ENCODE measurements around the gene SLC8A1. TPM values are rescaled to one million over a fixed set of nuclear protein-coding genes. Genes with fewer than 3 reads are reported as not detected.

The SLC8A1 gene
- total and polyA plus RNA-seq, 2 donors (not counting 1 experiment from before 2014, with no cell fraction given) = 0.07 to 0.20 TPM

DNA sequence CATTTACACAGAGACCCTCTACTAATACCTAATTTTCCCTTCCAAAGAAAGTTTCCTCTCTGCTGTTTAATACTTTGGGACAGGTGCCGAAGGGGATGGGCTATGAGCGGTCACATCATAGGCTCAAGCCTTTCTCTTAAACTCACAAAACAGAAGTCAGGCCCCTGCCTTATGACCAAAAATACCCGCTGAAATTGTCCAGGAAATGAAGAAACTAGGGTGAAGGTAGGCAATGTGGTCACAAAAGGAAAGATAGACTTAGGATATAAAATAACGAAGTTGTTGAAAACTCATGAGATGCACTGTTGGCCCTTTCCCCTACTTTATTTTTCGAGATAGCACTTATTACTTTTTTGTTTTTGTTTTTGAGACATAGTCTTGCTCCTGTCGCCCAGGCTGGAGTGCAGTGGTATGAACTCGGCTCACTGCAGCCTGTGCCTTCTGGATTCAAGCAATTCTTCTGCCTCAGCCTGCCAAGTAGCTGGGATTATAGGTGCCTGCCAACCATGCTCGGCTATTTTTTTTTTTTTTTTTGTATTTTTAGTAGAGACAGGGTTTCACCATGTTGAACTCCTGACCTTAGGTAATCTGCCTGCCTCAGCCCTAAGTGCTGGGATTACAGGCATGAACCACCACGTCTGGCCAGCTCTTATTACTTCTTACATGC lies 16.3 kb downstream of the SLC8A1 start:
- Histone ChIP-seq H4K20me1 (ENCODE audit: control insufficient read depth, insufficient read depth, low read length, poor library complexity, severe bottlenecking) (no peaks in the 10 kb centered on the region), H3K9me3 (ENCODE audit: control extremely low read depth in 1 of 3, control insufficient read depth in 2 of 3, insufficient read depth in 1 of 3, low read length in 2 of 3) (no peaks in the 10 kb centered on the region), H3K9ac (ENCODE audit: low read length) (no peak overlapping the region), H3K36me3 (replicated peaks in 1 of 2; ENCODE audit: control extremely low read depth in 1 of 2, control insufficient read depth in 1 of 2, extremely low read depth in 1 of 2, insufficient read depth in 2 of 2, low read length in 1 of 2) (no peaks in the 10 kb centered on the region), H3K4me1 (ENCODE audit: control insufficient read depth in 2 of 2, insufficient read depth in 2 of 2, low read length in 2 of 2) (no peaks in the 10 kb centered on the region), H3K79me2 (ENCODE audit: control insufficient read depth, insufficient read depth, low read length) (no peaks in the 10 kb centered on the region), H3K4me3 (ENCODE audit: control extremely low read depth in 1 of 5, extremely low read depth in 1 of 5, insufficient read depth in 1 of 5, low read depth in 2 of 5, low read length in 4 of 5) (no peak overlapping the region), H2AFZ (ENCODE audit: insufficient read depth, low read depth, low read length, poor library complexity, severe bottlenecking) (no peak overlapping the region), H3K4me2 (replicated peaks; ENCODE audit: low read depth, low read length, poor library complexity, severe bottlenecking) (no peak overlapping the region), H3K27me3 (replicated peaks in 1 of 4; ENCODE audit: control extremely low read depth in 1 of 4, control insufficient read depth in 3 of 4, insufficient read depth in 4 of 4, low read length in 3 of 4) (no peaks in the 10 kb centered on the region), H3K27ac (ENCODE audit: low read length in 2 of 2) (no peak overlapping the region)
- DNase-seq = no peak
- CTCF ChIA-PET = no interaction called here
- H3K27ac Mint-ChIP-seq = no peak overlapping the region
- no peak overlapping the region for H3K4me3 Mint-ChIP-seq
- intact Hi-C loops (cut with micrococcal nuclease) = no loop called here
- no peaks in the 10 kb centered on the region for H3K9me3 Mint-ChIP-seq (ENCODE audit: insufficient read depth)
- POLR2A ChIA-PET = no interaction called here
- 81% methylated on average over 4 of the region's 9 CpGs for WGBS (ENCODE audit: insufficient coverage)
- no peak for TF ChIP-seq EZH2 (IDR thresholded peaks at IDR 0.05; ENCODE audit: borderline replicate concordance, insufficient read depth, low read depth, low read length, poor library complexity, severe bottlenecking)
- TF ChIP-seq, protein P1, sequence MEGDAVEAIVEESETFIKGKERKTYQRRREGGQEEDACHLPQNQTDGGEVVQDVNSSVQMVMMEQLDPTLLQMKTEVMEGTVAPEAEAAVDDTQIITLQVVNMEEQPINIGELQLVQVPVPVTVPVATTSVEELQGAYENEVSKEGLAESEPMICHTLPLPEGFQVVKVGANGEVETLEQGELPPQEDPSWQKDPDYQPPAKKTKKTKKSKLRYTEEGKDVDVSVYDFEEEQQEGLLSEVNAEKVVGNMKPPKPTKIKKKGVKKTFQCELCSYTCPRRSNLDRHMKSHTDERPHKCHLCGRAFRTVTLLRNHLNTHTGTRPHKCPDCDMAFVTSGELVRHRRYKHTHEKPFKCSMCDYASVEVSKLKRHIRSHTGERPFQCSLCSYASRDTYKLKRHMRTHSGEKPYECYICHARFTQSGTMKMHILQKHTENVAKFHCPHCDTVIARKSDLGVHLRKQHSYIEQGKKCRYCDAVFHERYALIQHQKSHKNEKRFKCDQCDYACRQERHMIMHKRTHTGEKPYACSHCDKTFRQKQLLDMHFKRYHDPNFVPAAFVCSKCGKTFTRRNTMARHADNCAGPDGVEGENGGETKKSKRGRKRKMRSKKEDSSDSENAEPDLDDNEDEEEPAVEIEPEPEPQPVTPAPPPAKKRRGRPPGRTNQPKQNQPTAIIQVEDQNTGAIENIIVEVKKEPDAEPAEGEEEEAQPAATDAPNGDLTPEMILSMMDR (IDR thresholded peaks at IDR 0.05) = no peak
- no peaks in the 10 kb centered on the region for H3K27me3 Mint-ChIP-seq
- ATAC-seq (ENCODE audit: low read depth) = no peak
- H3K4me1 Mint-ChIP-seq = peaks cover 3% of the 10 kb centered on the region

DNA sequence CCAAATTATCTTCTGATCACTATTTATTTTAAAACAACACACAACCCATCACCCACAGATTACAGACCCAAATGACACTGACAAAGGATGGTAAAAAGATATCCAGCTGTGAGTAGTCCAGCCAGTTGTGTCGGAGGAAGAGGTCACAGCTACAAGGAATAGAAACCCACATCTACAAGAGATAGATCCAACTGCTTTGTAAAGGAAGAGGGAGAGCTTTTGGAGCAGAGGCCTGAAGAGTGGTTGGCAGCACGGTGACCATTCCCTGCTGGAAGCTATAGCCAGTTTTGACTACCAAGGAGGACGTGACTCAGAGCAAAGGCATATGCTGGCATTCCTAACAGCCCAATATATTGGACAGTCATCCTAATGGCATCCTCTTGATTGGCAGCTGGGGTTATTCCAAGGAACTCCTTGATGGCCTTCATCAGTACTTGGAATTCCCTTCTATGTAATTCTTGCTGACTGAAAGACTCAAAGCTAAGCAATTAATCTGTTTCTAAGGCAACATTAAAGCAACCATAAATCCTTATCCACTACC lies 17.1 kb downstream of the SLC8A1 start:
- DNase-seq = no peak

More for the DNA sequence above, 17.1 kb downstream of the SLC8A1 start:
- Histone ChIP-seq H4K20me1 (ENCODE audit: control insufficient read depth, insufficient read depth, low read length, poor library complexity, severe bottlenecking) (no peaks in the 10 kb centered on the region), H3K27ac (ENCODE audit: low read length in 2 of 2) (no peak overlapping the region), H3K79me2 (ENCODE audit: control insufficient read depth, insufficient read depth, low read length) (no peaks in the 10 kb centered on the region), H3K9me3 (ENCODE audit: control extremely low read depth in 1 of 3, control insufficient read depth in 2 of 3, insufficient read depth in 1 of 3, low read length in 2 of 3) (no peaks in the 10 kb centered on the region), H2AFZ (ENCODE audit: insufficient read depth, low read depth, low read length, poor library complexity, severe bottlenecking) (no peak overlapping the region), H3K9ac (ENCODE audit: low read length) (no peak overlapping the region), H3K4me3 (ENCODE audit: control extremely low read depth in 1 of 5, extremely low read depth in 1 of 5, insufficient read depth in 1 of 5, low read depth in 2 of 5, low read length in 4 of 5) (no peak overlapping the region), H3K36me3 (replicated peaks in 1 of 2; ENCODE audit: control extremely low read depth in 1 of 2, control insufficient read depth in 1 of 2, extremely low read depth in 1 of 2, insufficient read depth in 2 of 2, low read length in 1 of 2) (no peaks in the 10 kb centered on the region), H3K27me3 (replicated peaks in 1 of 4; ENCODE audit: control extremely low read depth in 1 of 4, control insufficient read depth in 3 of 4, insufficient read depth in 4 of 4, low read length in 3 of 4) (no peaks in the 10 kb centered on the region), H3K4me2 (replicated peaks; ENCODE audit: low read depth, low read length, poor library complexity, severe bottlenecking) (no peak overlapping the region), H3K4me1 (ENCODE audit: control insufficient read depth in 2 of 2, insufficient read depth in 2 of 2, low read length in 2 of 2) (no peaks in the 10 kb centered on the region)
- ChIA-PET CTCF (no interaction called here), POLR2A (no interaction called here)
- no peak overlapping the region for H3K27ac Mint-ChIP-seq
- intact Hi-C loops (cut with micrococcal nuclease) = no loop called here
- H3K27me3 Mint-ChIP-seq = no peaks in the 10 kb centered on the region
- H3K4me3 Mint-ChIP-seq = no peak overlapping the region
- no peaks in the 10 kb centered on the region for H3K4me1 Mint-ChIP-seq
- TF ChIP-seq, protein P1 (IDR thresholded peaks at IDR 0.05) = no peak
- TF ChIP-seq EZH2 (IDR thresholded peaks at IDR 0.05; ENCODE audit: borderline replicate concordance, insufficient read depth, low read depth, low read length, poor library complexity, severe bottlenecking) = no peak
- 79% methylated on average over 2 of the region's 3 CpGs for WGBS (ENCODE audit: insufficient coverage)
- H3K9me3 Mint-ChIP-seq (ENCODE audit: insufficient read depth) = no peaks in the 10 kb centered on the region
- ATAC-seq (ENCODE audit: low read depth) = no peak

All from B cell (primary cell).